Measurements from ENCODE around the gene FAM124B. TPM values are rescaled to one million over a fixed set of nuclear protein-coding genes. Genes with fewer than 3 reads are reported as not detected.
A peak's percentile ranks its signal among the peaks of the same experiment; 100 is the strongest.

The FAM124B gene
- total RNA-seq, 2 experiments from 2014 or later = not detected

DNA sequence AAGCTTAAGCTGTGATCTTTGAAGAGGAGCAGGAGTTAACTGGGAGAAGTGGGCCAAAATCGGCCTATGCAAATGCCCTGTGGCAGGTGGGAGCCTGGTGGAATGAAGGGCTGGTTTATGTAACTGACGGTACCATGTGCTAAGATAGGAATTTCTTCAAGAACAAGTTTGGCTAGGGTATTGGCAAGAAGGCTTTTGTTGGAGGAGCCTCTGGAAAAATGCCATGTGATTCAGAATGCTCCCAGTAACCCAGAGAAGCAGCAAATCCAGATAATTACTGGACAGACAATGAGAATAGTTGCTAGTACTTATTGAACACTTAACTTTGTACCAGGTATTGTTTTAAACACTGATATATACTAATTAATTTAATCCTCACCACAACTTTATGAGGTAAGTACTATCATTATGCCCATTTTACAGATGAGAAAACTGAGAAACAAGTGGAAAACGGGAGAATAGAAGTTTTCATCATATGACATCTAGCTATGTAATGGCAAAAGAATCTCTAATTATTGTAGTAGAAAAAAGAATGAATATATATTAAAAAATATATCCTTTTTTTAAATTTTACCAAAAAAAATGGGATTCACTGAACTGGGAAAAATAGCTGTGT, 9.1 kb upstream of the FAM124B start:
- Histone ChIP-seq H3K9me3 (ENCODE audit: low read length) (no peaks in the 10 kb centered on the region), H3K36me3 (ENCODE audit: insufficient read depth, low read length) (no peaks in the 10 kb centered on the region), H4K20me1 (ENCODE audit: insufficient read depth, low read length) (no peaks in the 10 kb centered on the region), H3K4me1 (ENCODE audit: insufficient read depth, low read length, poor library complexity, severe bottlenecking) (peaks cover 6% of the 10 kb centered on the region), H3K27ac (ENCODE audit: low read depth, low read length, poor library complexity, severe bottlenecking) (no peak overlapping the region), H3K4me2 (ENCODE audit: low read length) (no peak overlapping the region), H3K79me2 (ENCODE audit: insufficient read depth, low read depth, low read length) (no peaks in the 10 kb centered on the region), H3K4me3 (ENCODE audit: low read depth, low read length, poor library complexity, severe bottlenecking) (no peak overlapping the region), H3K9me2 (ENCODE audit: insufficient read depth, low read length) (no peaks in the 10 kb centered on the region), H2AFZ (ENCODE audit: low read length) (no peak overlapping the region)
- no TSS peak for BruUV-seq (replicated peaks)
- no peak for TF ChIP-seq EZH2phosphoT487 (IDR thresholded peaks at IDR 0.05; ENCODE audit: borderline replicate concordance, low read depth, low read length)
- TF ChIP-seq, protein P1, sequence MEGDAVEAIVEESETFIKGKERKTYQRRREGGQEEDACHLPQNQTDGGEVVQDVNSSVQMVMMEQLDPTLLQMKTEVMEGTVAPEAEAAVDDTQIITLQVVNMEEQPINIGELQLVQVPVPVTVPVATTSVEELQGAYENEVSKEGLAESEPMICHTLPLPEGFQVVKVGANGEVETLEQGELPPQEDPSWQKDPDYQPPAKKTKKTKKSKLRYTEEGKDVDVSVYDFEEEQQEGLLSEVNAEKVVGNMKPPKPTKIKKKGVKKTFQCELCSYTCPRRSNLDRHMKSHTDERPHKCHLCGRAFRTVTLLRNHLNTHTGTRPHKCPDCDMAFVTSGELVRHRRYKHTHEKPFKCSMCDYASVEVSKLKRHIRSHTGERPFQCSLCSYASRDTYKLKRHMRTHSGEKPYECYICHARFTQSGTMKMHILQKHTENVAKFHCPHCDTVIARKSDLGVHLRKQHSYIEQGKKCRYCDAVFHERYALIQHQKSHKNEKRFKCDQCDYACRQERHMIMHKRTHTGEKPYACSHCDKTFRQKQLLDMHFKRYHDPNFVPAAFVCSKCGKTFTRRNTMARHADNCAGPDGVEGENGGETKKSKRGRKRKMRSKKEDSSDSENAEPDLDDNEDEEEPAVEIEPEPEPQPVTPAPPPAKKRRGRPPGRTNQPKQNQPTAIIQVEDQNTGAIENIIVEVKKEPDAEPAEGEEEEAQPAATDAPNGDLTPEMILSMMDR (conservative IDR thresholded peaks at IDR 0.05; ENCODE audit: low read length) = no peak
- intact Hi-C loops (cut with micrococcal nuclease; ENCODE audit: unreplicated experiment) = no loop called here
- DNase-seq (ENCODE audit: low spot score) = no peak
- POLR2A ChIA-PET = interaction anchor here (0.7 to 0.9 kb wide), 2 partner anchors 9 to 24 kb away, joined by 3 read pairs; partner anchors contain the start of gene FAM124B
- CTCF ChIA-PET (ENCODE audit: unreplicated experiment) = no interaction called here

DNA sequence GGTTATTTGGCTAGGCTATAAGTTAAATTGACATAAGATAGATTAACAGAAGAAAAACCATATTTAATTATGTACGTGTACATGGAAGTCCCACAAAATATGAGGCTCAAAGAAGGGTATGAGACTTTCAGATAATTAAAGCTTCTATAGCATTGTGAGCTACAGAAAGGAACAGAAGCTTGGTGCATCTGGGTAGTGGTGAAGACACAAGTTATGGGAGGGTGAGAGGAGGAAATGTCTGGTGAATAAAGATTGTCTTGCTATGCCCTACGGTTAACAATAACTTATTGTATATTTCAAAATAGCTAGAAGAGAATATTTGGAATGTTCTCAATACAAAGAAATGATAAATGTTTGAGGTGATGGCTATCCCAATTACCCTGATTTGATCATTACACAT, 6.8 kb upstream of the FAM124B start:
- H3K4me2 ChIP-seq (ENCODE audit: low read length) = no peak overlapping the region
- CTCF ChIA-PET (ENCODE audit: unreplicated experiment) = no interaction called here
- H3K9me3 ChIP-seq (ENCODE audit: low read length) = no peaks in the 10 kb centered on the region
- H3K4me1 ChIP-seq (ENCODE audit: insufficient read depth, low read length, poor library complexity, severe bottlenecking) = peaks cover 14% of the 10 kb centered on the region
- intact Hi-C loops (cut with micrococcal nuclease; ENCODE audit: unreplicated experiment) = no loop called here
- H4K20me1 ChIP-seq (ENCODE audit: insufficient read depth, low read length) = no peaks in the 10 kb centered on the region
- no TSS peak for BruUV-seq (replicated peaks)
- POLR2A ChIA-PET = interaction anchor here (0.7 to 2.1 kb wide), 3 partner anchors 9 to 37 kb away, joined by 3 to 11 read pairs (median 5); no protein-coding TSS in a partner anchor
- H2AFZ ChIP-seq (ENCODE audit: low read length) = no peak overlapping the region
- H3K36me3 ChIP-seq (ENCODE audit: insufficient read depth, low read length) = no peaks in the 10 kb centered on the region
- TF ChIP-seq, protein P1 (conservative IDR thresholded peaks at IDR 0.05; ENCODE audit: low read length) = no peak
- no peak for TF ChIP-seq EZH2phosphoT487 (IDR thresholded peaks at IDR 0.05; ENCODE audit: borderline replicate concordance, low read depth, low read length)
- DNase-seq (ENCODE audit: low spot score) = no peak
- H3K79me2 ChIP-seq (ENCODE audit: insufficient read depth, low read depth, low read length) = no peaks in the 10 kb centered on the region
- H3K4me3 ChIP-seq (ENCODE audit: low read depth, low read length, poor library complexity, severe bottlenecking) = no peak overlapping the region
- H3K27ac ChIP-seq (ENCODE audit: low read depth, low read length, poor library complexity, severe bottlenecking) = no peak overlapping the region
- no peaks in the 10 kb centered on the region for H3K9me2 ChIP-seq (ENCODE audit: insufficient read depth, low read length)

DNA sequence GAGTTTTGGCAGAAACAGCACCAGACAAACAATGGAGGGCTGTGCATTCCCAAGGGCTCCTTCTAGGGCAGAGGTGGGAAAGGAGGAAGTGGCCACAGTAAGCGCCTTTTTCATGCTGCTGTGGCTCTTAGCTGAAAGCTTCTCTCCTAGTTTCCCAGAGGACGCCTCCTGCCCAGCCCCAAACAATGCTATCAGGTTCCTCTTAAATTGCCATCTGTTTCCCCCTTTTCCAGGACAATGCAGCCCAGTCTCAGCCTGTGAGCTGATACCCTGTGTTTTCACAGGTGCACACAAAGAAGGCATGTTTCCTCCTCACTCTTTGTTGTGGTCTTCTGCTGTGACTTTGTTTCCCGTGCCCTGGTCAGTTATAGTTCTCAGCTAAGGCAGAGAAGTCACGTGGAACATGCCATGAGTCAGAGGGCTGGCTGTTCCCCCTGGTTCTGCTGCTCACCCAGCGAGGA, 5.4 kb upstream of the FAM124B start:
- H2AFZ ChIP-seq (ENCODE audit: low read length) = no peak overlapping the region
- H3K27ac ChIP-seq (ENCODE audit: low read depth, low read length, poor library complexity, severe bottlenecking) = no peak overlapping the region
- no TSS peak for BruUV-seq (replicated peaks)
- H4K20me1 ChIP-seq (ENCODE audit: insufficient read depth, low read length) = no peaks in the 10 kb centered on the region
- no peaks in the 10 kb centered on the region for H3K36me3 ChIP-seq (ENCODE audit: insufficient read depth, low read length)
- CTCF ChIA-PET (ENCODE audit: unreplicated experiment) = no interaction called here
- no peaks in the 10 kb centered on the region for H3K9me3 ChIP-seq (ENCODE audit: low read length)
- intact Hi-C loops (cut with micrococcal nuclease; ENCODE audit: unreplicated experiment) = no loop called here
- peaks cover 14% of the 10 kb centered on the region for H3K4me1 ChIP-seq (ENCODE audit: insufficient read depth, low read length, poor library complexity, severe bottlenecking)
- H3K4me2 ChIP-seq (ENCODE audit: low read length) = no peak overlapping the region
- POLR2A ChIA-PET = interaction anchor here (0.7 to 1.8 kb wide), 2 partner anchors 9 to 20 kb away, joined by 4 to 5 read pairs; no protein-coding TSS in a partner anchor
- no peaks in the 10 kb centered on the region for H3K9me2 ChIP-seq (ENCODE audit: insufficient read depth, low read length)
- H3K79me2 ChIP-seq (ENCODE audit: insufficient read depth, low read depth, low read length) = no peaks in the 10 kb centered on the region
- TF ChIP-seq, protein P1 (conservative IDR thresholded peaks at IDR 0.05; ENCODE audit: low read length) = no peak
- no peak for TF ChIP-seq EZH2phosphoT487 (IDR thresholded peaks at IDR 0.05; ENCODE audit: borderline replicate concordance, low read depth, low read length)
- DNase-seq (ENCODE audit: low spot score) = peak; percentile 8
- H3K4me3 ChIP-seq (ENCODE audit: low read depth, low read length, poor library complexity, severe bottlenecking) = no peak overlapping the region

All from OCI-LY7 (cell line).